Smooth muscle cell (in vitro differentiated cells): ENCODE data around the gene PPP6R3. TPM values are rescaled to one million over a fixed set of nuclear protein-coding genes. Genes with fewer than 3 reads are reported as not detected.

Experiments used
- DNase-seq: peaks from one replicate; lab custom pipeline; 2025; ENCODE audit not compliant: unreplicated experiment; lab: John Stamatoyannopoulos, UW
- H2AFZ ChIP-seq: fragments of 200-600 bp; sonication (generic); 2 replicates; pipeline ENCODE4 v1.6.0; 2016; ENCODE audit warnings: antibody characterized with exemption, low read depth, mild to moderate bottlenecking
- H3F3A ChIP-seq: fragments of 200-600 bp; sonication (generic); 2 replicates; pipeline ENCODE4 v1.6.0; 2017; ENCODE audit warnings: antibody characterized with exemption, low read depth
- H3K27ac ChIP-seq: fragments of 200-600 bp; sonication (generic); 2 replicates; pipeline ENCODE4 v1.5.1; 2016; ENCODE audit warnings: low read depth, mild to moderate bottlenecking
- H3K27me3 ChIP-seq: fragments of 200-600 bp; sonication (generic); 2 replicates; pipeline ENCODE4 v1.6.1; 2016; ENCODE audit warnings: low read depth, mild to moderate bottlenecking
- H3K36me3 ChIP-seq: fragments of 200-600 bp; sonication (generic); 2 replicates; pipeline ENCODE4 v1.5.1; 2016; ENCODE audit warnings: low read depth
- H3K4me1 ChIP-seq: fragments of 200-600 bp; sonication (generic); 2 replicates; pipeline ENCODE4 v1.5.1; 2016; ENCODE audit warnings: low read depth
- H3K4me2 ChIP-seq: fragments of 200-600 bp; sonication (generic); 2 replicates; pipeline ENCODE4 v1.6.0; 2016; ENCODE audit warnings: mild to moderate bottlenecking
- H3K4me3 ChIP-seq: fragments of 200-600 bp; sonication (generic); 2 replicates; pipeline ENCODE4 v1.5.1; 2016; ENCODE audit warnings: mild to moderate bottlenecking
- H3K79me2 ChIP-seq: fragments of 200-600 bp; sonication (generic); 2 replicates; pipeline ENCODE4 v1.6.0; 2016; ENCODE audit warnings: low read depth, mild to moderate bottlenecking
- H3K9ac ChIP-seq: fragments of 200-600 bp; sonication (generic); 2 replicates; pipeline ENCODE4 v1.6.0; 2016; ENCODE audit warnings: low read depth
- H3K9me3 ChIP-seq: fragments of 200-600 bp; sonication (generic); replicated peaks from 2 replicates; pipeline ENCODE4 v1.5.1; 2016; ENCODE audit warnings: low read depth
- H4K20me1 ChIP-seq: fragments of 200-600 bp; sonication (generic); 2 replicates; pipeline ENCODE4 v1.6.0; 2016; ENCODE audit warnings: low read depth
- WGBS: methylation state at CpG from one replicate; pipeline ENCODE4 v1.1.7; 2016; ENCODE audit warnings: low lambda C conversion rate; 5-methylcytosine and 5-hydroxymethylcytosine counted together
- polyA plus RNA-seq: library from polyadenylated mRNA; unstranded; fragments of >200 nt; fragmentation: Nextera tagmentation; extraction: Ambion mirVana; gene quantifications from 2 replicates; pipeline ENCODE4 v1.2.1, GENCODE V29; 2016
- total RNA-seq: library from RNA; depleted of rRNA; stranded (reverse); fragments of >200 nt; gene quantifications from 2 replicates; pipeline ENCODE4 v1.2.3, GENCODE V29; 2014
- TF ChIP-seq, protein P1 (sequence below): fragments of 200-600 bp; sonication (generic); IDR thresholded peaks from 2 replicates; pipeline ENCODE4 v1.5.1; 2017; ENCODE audit warnings: borderline replicate concordance, mild to moderate bottlenecking, antibody characterized with exemption; ENCODE audit not compliant: insufficient read depth, poor library complexity, severe bottlenecking

PPP6R3 gene
- total and polyA plus RNA-seq, 2 experiments from 2014 or later: 28.4 to 121 TPM

DNA sequence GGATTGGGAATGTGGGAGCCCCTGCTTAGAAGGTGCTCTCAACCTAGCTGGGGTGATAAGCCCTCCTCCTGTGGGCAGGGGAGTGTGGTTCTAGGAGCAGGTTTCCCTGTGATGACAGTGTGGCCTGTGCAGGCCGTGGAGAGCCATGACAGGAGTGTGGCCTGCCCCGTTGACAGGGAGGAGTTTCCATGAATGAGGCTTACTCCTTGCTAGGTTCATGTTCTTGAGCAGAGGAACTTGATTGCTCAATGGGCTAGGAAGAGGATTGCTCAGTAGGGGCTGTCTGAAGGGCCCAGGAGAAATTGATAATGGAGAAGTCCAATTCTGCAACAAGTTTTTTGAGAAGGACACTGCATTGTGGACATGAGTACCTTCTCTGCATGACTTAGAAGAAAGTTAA is 92.0 kb downstream of the PPP6R3 start:
- WGBS: 97% methylated on average over 2 of the region's 2 CpGs
- TF ChIP-seq, protein P1, sequence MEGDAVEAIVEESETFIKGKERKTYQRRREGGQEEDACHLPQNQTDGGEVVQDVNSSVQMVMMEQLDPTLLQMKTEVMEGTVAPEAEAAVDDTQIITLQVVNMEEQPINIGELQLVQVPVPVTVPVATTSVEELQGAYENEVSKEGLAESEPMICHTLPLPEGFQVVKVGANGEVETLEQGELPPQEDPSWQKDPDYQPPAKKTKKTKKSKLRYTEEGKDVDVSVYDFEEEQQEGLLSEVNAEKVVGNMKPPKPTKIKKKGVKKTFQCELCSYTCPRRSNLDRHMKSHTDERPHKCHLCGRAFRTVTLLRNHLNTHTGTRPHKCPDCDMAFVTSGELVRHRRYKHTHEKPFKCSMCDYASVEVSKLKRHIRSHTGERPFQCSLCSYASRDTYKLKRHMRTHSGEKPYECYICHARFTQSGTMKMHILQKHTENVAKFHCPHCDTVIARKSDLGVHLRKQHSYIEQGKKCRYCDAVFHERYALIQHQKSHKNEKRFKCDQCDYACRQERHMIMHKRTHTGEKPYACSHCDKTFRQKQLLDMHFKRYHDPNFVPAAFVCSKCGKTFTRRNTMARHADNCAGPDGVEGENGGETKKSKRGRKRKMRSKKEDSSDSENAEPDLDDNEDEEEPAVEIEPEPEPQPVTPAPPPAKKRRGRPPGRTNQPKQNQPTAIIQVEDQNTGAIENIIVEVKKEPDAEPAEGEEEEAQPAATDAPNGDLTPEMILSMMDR: no peak
- Histone ChIP-seq H2AFZ (no peak overlapping the region), H3K79me2 (peaks cover 53% of the 10 kb centered on the region), H3K9ac (no peak overlapping the region), H3K4me3 (no peak overlapping the region), H4K20me1 (peaks cover 92% of the 10 kb centered on the region), H3F3A (peaks cover 7% of the 10 kb centered on the region), H3K27ac (no peak overlapping the region), H3K4me1 (no peaks in the 10 kb centered on the region), H3K9me3 (no peaks in the 10 kb centered on the region), H3K4me2 (no peak overlapping the region), H3K27me3 (no peaks in the 10 kb centered on the region), H3K36me3 (peaks cover 10% of the 10 kb centered on the region)
- no peak for DNase-seq

DNA sequence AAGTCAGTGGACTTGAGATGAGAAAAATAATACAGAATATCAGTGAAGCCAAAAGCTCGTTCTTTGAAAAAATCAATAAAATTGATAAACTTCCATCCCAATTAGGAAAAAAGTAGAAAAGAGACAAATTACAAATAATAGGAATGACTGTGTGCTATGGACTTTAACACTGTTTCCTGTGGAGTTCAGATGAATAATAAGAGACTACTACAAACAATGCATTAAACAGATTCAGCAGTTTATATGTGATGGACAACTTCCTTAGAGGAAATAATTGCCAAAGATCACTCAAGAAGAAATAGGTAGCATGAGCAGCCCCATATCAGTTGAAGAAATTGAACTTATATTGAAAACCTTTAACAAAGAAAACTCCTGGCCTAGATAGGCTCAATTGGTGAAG is 99.7 kb downstream of the PPP6R3 start:
- WGBS: 91% methylated on average over 1 of the region's 1 CpG
- Histone ChIP-seq H3K9ac (no peak overlapping the region), H3K27ac (no peak overlapping the region), H4K20me1 (peaks cover 79% of the 10 kb centered on the region), H3F3A (no peaks in the 10 kb centered on the region), H3K9me3 (no peaks in the 10 kb centered on the region), H3K79me2 (peaks cover 38% of the 10 kb centered on the region), H3K27me3 (no peaks in the 10 kb centered on the region), H3K4me3 (no peak overlapping the region), H3K4me1 (no peaks in the 10 kb centered on the region), H3K4me2 (no peak overlapping the region), H3K36me3 (peaks cover 15% of the 10 kb centered on the region), H2AFZ (no peak overlapping the region)
- no peak for DNase-seq
- TF ChIP-seq, protein P1: no peak

DNA sequence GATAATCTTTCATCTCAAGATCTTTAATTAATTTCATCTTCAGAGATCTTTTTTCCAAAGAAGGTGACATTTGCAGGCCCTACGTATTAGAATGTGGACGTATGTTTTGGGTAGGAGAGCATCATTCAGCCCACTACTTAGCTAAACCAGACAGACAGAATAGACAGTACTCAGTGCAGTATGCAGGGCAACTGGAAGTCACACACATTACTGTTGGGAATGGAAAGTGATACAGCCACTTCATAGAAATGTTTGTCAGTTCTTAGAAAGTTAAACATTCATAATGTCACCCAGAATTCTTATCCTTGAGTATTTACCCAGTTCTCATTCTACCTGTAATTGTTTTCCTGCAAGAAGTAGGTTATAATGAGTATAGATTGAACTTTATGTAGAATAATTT is 102.9 kb downstream of the PPP6R3 start:
- H3K36me3 ChIP-seq: peaks cover 21% of the 10 kb centered on the region
- H3K79me2 ChIP-seq: peaks cover 12% of the 10 kb centered on the region

DNA sequence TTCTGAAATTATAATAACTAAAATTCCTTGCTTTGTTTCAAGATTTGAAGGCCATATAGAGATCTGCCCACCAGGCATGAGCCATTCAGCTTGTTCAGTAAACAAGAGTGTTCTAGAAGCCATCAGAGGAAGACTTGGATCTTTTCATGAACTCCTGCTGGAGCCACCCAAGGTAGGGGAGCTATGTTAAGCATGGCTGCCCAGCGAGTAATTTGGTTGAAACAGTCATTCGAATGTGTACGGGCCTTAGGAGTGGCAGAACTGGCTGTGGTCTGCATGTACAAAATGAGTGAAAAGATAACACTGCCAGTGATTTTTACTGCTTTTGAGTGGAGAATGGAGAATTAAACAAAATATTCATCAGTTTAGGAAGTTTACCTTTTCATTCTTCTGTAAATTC is 103.7 kb downstream of the PPP6R3 start:
- Histone ChIP-seq H3K27ac (no peak overlapping the region), H3K79me2 (peaks cover 5% of the 10 kb centered on the region), H3F3A (no peaks in the 10 kb centered on the region), H3K9me3 (no peaks in the 10 kb centered on the region), H3K4me2 (no peak overlapping the region), H3K36me3 (peaks cover 23% of the 10 kb centered on the region), H4K20me1 (peaks cover 84% of the 10 kb centered on the region), H2AFZ (no peak overlapping the region), H3K4me3 (no peak overlapping the region), H3K27me3 (no peaks in the 10 kb centered on the region), H3K4me1 (no peaks in the 10 kb centered on the region), H3K9ac (no peak overlapping the region)
- WGBS: 97% methylated on average over 3 of the region's 3 CpGs
- TF ChIP-seq, protein P1: no peak
- no peak for DNase-seq

More for the DNA sequence above, 102.9 kb downstream of the PPP6R3 start:
- Histone ChIP-seq H3K27me3 (no peaks in the 10 kb centered on the region), H3K9me3 (no peaks in the 10 kb centered on the region), H3K27ac (no peak overlapping the region), H3F3A (no peaks in the 10 kb centered on the region), H3K4me2 (no peak overlapping the region), H3K4me1 (no peaks in the 10 kb centered on the region), H3K9ac (no peak overlapping the region), H3K4me3 (no peak overlapping the region), H2AFZ (no peak overlapping the region), H4K20me1 (peaks cover 84% of the 10 kb centered on the region)
- DNase-seq: no peak
- TF ChIP-seq, protein P1: no peak
- 100% methylated on average over 2 of the region's 2 CpGs for WGBS
